ENCODE data around the gene TPR.
A peak's percentile ranks its signal among the peaks of the same experiment; 100 is the strongest.
"Not testable (repeated sequence)": the region's sequence is repeated elsewhere in the genome, so short reads cannot be mapped to it uniquely, and the experiment has no call there.

TPR gene

GRCh38 chr1:186390925-186391324 is 15.9 kb upstream of the TPR start:
- no peak for DNase-seq (ENCODE audit: low read depth in 1 of 2, low spot score in 1 of 2)
- no peak for TF ChIP-seq JUND (IDR thresholded peaks at IDR 0.05; ENCODE audit: low read depth)
- in situ Hi-C loops (cut with HindIII; ENCODE audit: low pct_unique_long_range_greater_than_20kb, low sequenced_read_pairs): no loop called here

GRCh38 chr1:186386725-186387383 is 11.8 kb upstream of the TPR start:
- no peak for DNase-seq (ENCODE audit: low read depth in 1 of 2, low spot score in 1 of 2)
- in situ Hi-C loops (cut with HindIII; ENCODE audit: low pct_unique_long_range_greater_than_20kb, low sequenced_read_pairs): no loop called here
- no peak for TF ChIP-seq JUND (IDR thresholded peaks at IDR 0.05; ENCODE audit: low read depth)

- DNase-seq (ENCODE audit: low read depth in 1 of 2, low spot score in 1 of 2): no peak
- no peak for TF ChIP-seq JUND (IDR thresholded peaks at IDR 0.05; ENCODE audit: low read depth)
- in situ Hi-C loops (cut with HindIII; ENCODE audit: low pct_unique_long_range_greater_than_20kb, low sequenced_read_pairs): no loop called here
Observed at GRCh38 chr1:186375929-186376319, 871 bp upstream of the TPR start.

- TF ChIP-seq JUND (IDR thresholded peaks at IDR 0.05; ENCODE audit: low read depth): no peak
- DNase-seq (ENCODE audit: low read depth in 1 of 2, low spot score in 1 of 2): peak; percentile 11 to 69
- in situ Hi-C loops (cut with HindIII; ENCODE audit: low pct_unique_long_range_greater_than_20kb, low sequenced_read_pairs): no loop called here
Observed at GRCh38 chr1:186374303-186375151, 526 bp downstream of the TPR start.

GRCh38 chr1:186347837-186348691 is 27.0 kb downstream of the TPR start:
- DNase-seq (ENCODE audit: low read depth in 1 of 2, low spot score in 1 of 2); in situ Hi-C loops (cut with HindIII; ENCODE audit: low pct_unique_long_range_greater_than_20kb, low sequenced_read_pairs): not testable (repeated sequence)

- no peak for DNase-seq (ENCODE audit: low read depth in 1 of 2, low spot score in 1 of 2)
- TF ChIP-seq JUND (IDR thresholded peaks at IDR 0.05; ENCODE audit: low read depth): no peak
- in situ Hi-C loops (cut with HindIII; ENCODE audit: low pct_unique_long_range_greater_than_20kb, low sequenced_read_pairs): no loop called here
Observed at GRCh38 chr1:186340772-186341171, 34.3 kb downstream of the TPR start.

GRCh38 chr1:186337554-186337953 is 37.5 kb downstream of the TPR start:
- in situ Hi-C loops (cut with HindIII; ENCODE audit: low pct_unique_long_range_greater_than_20kb, low sequenced_read_pairs): no loop called here
- no peak for TF ChIP-seq JUND (IDR thresholded peaks at IDR 0.05; ENCODE audit: low read depth)
- DNase-seq (ENCODE audit: low read depth in 1 of 2, low spot score in 1 of 2): no peak

- TF ChIP-seq JUND (IDR thresholded peaks at IDR 0.05; ENCODE audit: low read depth): no peak
- in situ Hi-C loops (cut with HindIII; ENCODE audit: low pct_unique_long_range_greater_than_20kb, low sequenced_read_pairs): no loop called here
- DNase-seq (ENCODE audit: low read depth in 1 of 2, low spot score in 1 of 2): no peak
Observed at GRCh38 chr1:186330758-186331157, 44.3 kb downstream of the TPR start.

GRCh38 chr1:186327331-186327730 is 47.7 kb downstream of the TPR start:
- no peak for TF ChIP-seq JUND (IDR thresholded peaks at IDR 0.05; ENCODE audit: low read depth)
- in situ Hi-C loops (cut with HindIII; ENCODE audit: low pct_unique_long_range_greater_than_20kb, low sequenced_read_pairs): no loop called here
- no peak for DNase-seq (ENCODE audit: low read depth in 1 of 2, low spot score in 1 of 2)

GRCh38 chr1:186326009-186326408 is 49.0 kb downstream of the TPR start:
- in situ Hi-C loops (cut with HindIII; ENCODE audit: low pct_unique_long_range_greater_than_20kb, low sequenced_read_pairs): no loop called here
- no peak for DNase-seq (ENCODE audit: low read depth in 1 of 2, low spot score in 1 of 2)
- no peak for TF ChIP-seq JUND (IDR thresholded peaks at IDR 0.05; ENCODE audit: low read depth)

- in situ Hi-C loops (cut with HindIII; ENCODE audit: low pct_unique_long_range_greater_than_20kb, low sequenced_read_pairs): no loop called here
- TF ChIP-seq JUND (IDR thresholded peaks at IDR 0.05; ENCODE audit: low read depth): no peak
- DNase-seq (ENCODE audit: low read depth in 1 of 2, low spot score in 1 of 2): peak in 1 of 2 experiments; percentile 49
Observed at GRCh38 chr1:186325239-186325638, 49.8 kb downstream of the TPR start.

GRCh38 chr1:186323865-186324264 is 51.2 kb downstream of the TPR start:
- TF ChIP-seq JUND (IDR thresholded peaks at IDR 0.05; ENCODE audit: low read depth): no peak
- no peak for DNase-seq (ENCODE audit: low read depth in 1 of 2, low spot score in 1 of 2)
- in situ Hi-C loops (cut with HindIII; ENCODE audit: low pct_unique_long_range_greater_than_20kb, low sequenced_read_pairs): no loop called here

- DNase-seq (ENCODE audit: low read depth in 1 of 2, low spot score in 1 of 2): no peak
- no peak for TF ChIP-seq JUND (IDR thresholded peaks at IDR 0.05; ENCODE audit: low read depth)
- in situ Hi-C loops (cut with HindIII; ENCODE audit: low pct_unique_long_range_greater_than_20kb, low sequenced_read_pairs): no loop called here
Observed at GRCh38 chr1:186315570-186315969, 59.5 kb downstream of the TPR start.

Data from T47D (cell line).